Stomach (tissue), 4 donors: Measurements from ENCODE around the gene ICAM3.

Experiments
- POLR2AphosphoS5 ChIP-seq, 3 donors: sonication (generic); formaldehyde crosslinking; IDR thresholded peaks; one replicate each; pipeline ENCODE4 v1.6.1; 2016; ENCODE audit warnings: antibody characterized with exemption in 3 of 3
- TF ChIP-seq, protein P1 (sequence below), 7 experiments: fragments of 450-650 bp in 4 of 7; fragments of 200-600 bp in 3 of 7; sonication (generic) in 3 of 7; IDR thresholded peaks; one replicate each; pipeline ENCODE4 v1.5.1; 2016 to 2019; ENCODE audit warnings: antibody characterized with exemption in 7 of 7, control low read depth in 2 of 7, mild to moderate bottlenecking in 1 of 7

DNA sequence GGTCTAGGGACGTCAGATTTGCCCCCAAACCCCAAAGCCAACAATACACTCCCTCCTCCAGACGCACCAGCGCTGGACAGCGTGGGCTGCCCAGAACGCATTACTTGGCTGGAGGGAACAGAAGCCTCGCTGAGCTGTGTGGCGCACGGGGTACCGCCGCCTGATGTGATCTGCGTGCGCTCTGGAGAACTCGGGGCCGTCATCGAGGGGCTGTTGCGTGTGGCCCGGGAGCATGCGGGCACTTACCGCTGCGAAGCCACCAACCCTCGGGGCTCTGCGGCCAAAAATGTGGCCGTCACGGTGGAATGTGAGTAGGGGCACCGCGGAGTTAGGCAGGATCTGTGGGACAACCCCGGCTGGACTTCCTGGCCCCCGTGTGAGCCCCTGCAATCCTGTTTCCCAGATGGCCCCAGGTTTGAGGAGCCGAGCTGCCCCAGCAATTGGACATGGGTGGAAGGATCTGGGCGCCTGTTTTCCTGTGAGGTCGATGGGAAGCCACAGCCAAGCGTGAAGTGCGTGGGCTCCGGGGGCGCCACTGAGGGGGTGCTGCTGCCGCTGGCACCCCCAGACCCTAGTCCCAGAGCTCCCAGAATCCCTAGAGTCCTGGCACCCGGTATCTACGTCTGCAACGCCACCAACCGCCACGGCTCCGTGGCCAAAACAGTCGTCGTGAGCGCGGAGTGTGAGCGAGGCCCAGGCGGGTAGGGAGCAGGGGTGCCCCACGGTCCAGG lies 45.6 kb downstream of the ICAM3 start:
- TF ChIP-seq, protein P1, sequence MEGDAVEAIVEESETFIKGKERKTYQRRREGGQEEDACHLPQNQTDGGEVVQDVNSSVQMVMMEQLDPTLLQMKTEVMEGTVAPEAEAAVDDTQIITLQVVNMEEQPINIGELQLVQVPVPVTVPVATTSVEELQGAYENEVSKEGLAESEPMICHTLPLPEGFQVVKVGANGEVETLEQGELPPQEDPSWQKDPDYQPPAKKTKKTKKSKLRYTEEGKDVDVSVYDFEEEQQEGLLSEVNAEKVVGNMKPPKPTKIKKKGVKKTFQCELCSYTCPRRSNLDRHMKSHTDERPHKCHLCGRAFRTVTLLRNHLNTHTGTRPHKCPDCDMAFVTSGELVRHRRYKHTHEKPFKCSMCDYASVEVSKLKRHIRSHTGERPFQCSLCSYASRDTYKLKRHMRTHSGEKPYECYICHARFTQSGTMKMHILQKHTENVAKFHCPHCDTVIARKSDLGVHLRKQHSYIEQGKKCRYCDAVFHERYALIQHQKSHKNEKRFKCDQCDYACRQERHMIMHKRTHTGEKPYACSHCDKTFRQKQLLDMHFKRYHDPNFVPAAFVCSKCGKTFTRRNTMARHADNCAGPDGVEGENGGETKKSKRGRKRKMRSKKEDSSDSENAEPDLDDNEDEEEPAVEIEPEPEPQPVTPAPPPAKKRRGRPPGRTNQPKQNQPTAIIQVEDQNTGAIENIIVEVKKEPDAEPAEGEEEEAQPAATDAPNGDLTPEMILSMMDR (IDR thresholded peaks at IDR 0.05), result no peak
- no peak for TF ChIP-seq POLR2AphosphoS5 (IDR thresholded peaks at IDR 0.05)
